Left ventricle myocardium inferior (tissue), 1 donor: ENCODE measurements around the gene COTL1. TPM values are rescaled to one million over a fixed set of nuclear protein-coding genes. Genes with fewer than 3 reads are reported as not detected.
"Not testable (repeated sequence)": the region's sequence is repeated elsewhere in the genome, so short reads cannot be mapped to it uniquely, and the experiment has no call there.

ENCODE experiments used
- DNase-seq: peaks from one replicate; pipeline ENCODE4 v3.0.0-alpha.2; 2020
- H3K27ac ChIP-seq: fragments of 200-600 bp; replicated peaks from 2 replicates; pipeline ENCODE4 v1.8.0; 2021
- H3K27me3 ChIP-seq: fragments of 200-600 bp; 2 replicates; pipeline ENCODE4 v1.8.0; 2021; ENCODE audit warnings: low read depth
- H3K36me3 ChIP-seq: fragments of 200-600 bp; 2 replicates; pipeline ENCODE4 v1.8.0; 2021
- H3K4me1 ChIP-seq: fragments of 200-600 bp; 2 replicates; pipeline ENCODE4 v1.8.0; 2021
- H3K4me3 ChIP-seq: fragments of 200-600 bp; 2 replicates; pipeline ENCODE4 v1.8.0; 2021; ENCODE audit warnings: mild to moderate bottlenecking, moderate library complexity
- H3K9me3 ChIP-seq: fragments of 200-600 bp; replicated peaks from 2 replicates; pipeline ENCODE4 v1.8.0; 2021
- CTCF ChIP-seq: fragments of 200-600 bp; IDR thresholded peaks from 2 replicates; pipeline ENCODE4 v1.8.0; 2021; ENCODE audit warnings: antibody characterized with exemption, mild to moderate bottlenecking, borderline replicate concordance
- intact Hi-C: fragments of 100-400 bp; cut with micrococcal nuclease; formaldehyde crosslinking; loops from one replicate; pipeline ENCODE4 v1.11.0; 2022
- total RNA-seq: library from RNA; stranded (reverse); fragmentation: NEBNext Ultra II Directional; extraction: Animal tissue kit (Norgen Biotek cat#: 25700); gene quantifications from one replicate; pipeline ENCODE4 v1.2.1, GENCODE V29; 2021
- donor health status: DM: no; HTN: yes; CAD: no; lungs with severe emphysema.

COTL1 gene
- total RNA-seq, 1 donor from 2014 or later = 13.3 TPM

- no peak overlapping the region for H3K27ac ChIP-seq
- no peak for TF ChIP-seq CTCF
- no peaks in the 10 kb centered on the region for H3K36me3 ChIP-seq
- no peaks in the 10 kb centered on the region for H3K9me3 ChIP-seq
- intact Hi-C loops = no loop called here
- no peak for DNase-seq
- no peak overlapping the region for H3K4me3 ChIP-seq
- no peaks in the 10 kb centered on the region for H3K4me1 ChIP-seq
- H3K27me3 ChIP-seq = no peaks in the 10 kb centered on the region
Measured at GRCh38 chr16:84519855-84520254, 98.0 kb downstream of the COTL1 start.

GRCh38 chr16:84518804-84519341, 99.0 kb downstream of the COTL1 start:
- intact Hi-C loops = no loop called here
- TF ChIP-seq CTCF = no peak
- no peak overlapping the region for H3K27ac ChIP-seq

GRCh38 chr16:84518220-84518619, 99.7 kb downstream of the COTL1 start:
- DNase-seq, H3K27ac ChIP-seq, H3K36me3 ChIP-seq, H3K4me1 ChIP-seq, H3K4me3 ChIP-seq, intact Hi-C loops, H3K9me3 ChIP-seq, H3K27me3 ChIP-seq: not testable (repeated sequence)

More at GRCh38 chr16:84518804-84519341, 99.0 kb downstream of the COTL1 start:
- DNase-seq = no peak
- Histone ChIP-seq H3K36me3 (no peaks in the 10 kb centered on the region), H3K27me3 (no peaks in the 10 kb centered on the region), H3K4me3 (no peak overlapping the region), H3K9me3 (no peaks in the 10 kb centered on the region), H3K4me1 (no peaks in the 10 kb centered on the region)

- no peak overlapping the region for H3K27ac ChIP-seq
- intact Hi-C loops = no loop called here
- no peak for TF ChIP-seq CTCF
- H3K27me3 ChIP-seq = no peaks in the 10 kb centered on the region
- no peaks in the 10 kb centered on the region for H3K36me3 ChIP-seq
- H3K4me3 ChIP-seq = no peak overlapping the region
- no peaks in the 10 kb centered on the region for H3K4me1 ChIP-seq
- DNase-seq = no peak
- no peaks in the 10 kb centered on the region for H3K9me3 ChIP-seq
Measured at GRCh38 chr16:84517366-84517765, 100.5 kb downstream of the COTL1 start.

Other genes with a start within 250 kb of the COTL1 start
- gene ATP2C2, start 249.5 kb downstream of the COTL1 start, total RNA-seq = not detected
- 5.3 TPM for gene MEAK7, start 113.4 kb downstream of the COTL1 start, total RNA-seq
- 84.4 TPM for gene KLHL36, start 30.4 kb upstream of the COTL1 start, total RNA-seq
- 66.7 TPM for gene USP10, start 81.9 kb upstream of the COTL1 start, total RNA-seq
- 12.8 TPM for gene CRISPLD2, start 201.9 kb upstream of the COTL1 start, total RNA-seq